ENCODE measurements around the gene FOXO3.

- no peak for TF ChIP-seq GATA2 (IDR thresholded peaks at IDR 0.05; ENCODE audit: low read depth, low read length)
- TF ChIP-seq GATA3 (IDR thresholded peaks at IDR 0.05; ENCODE audit: low read depth, low read length): no peak
Measured at GRCh38 chr6:108612852-108613251, 52.1 kb downstream of the FOXO3 start.

All from SH-SY5Y (cell line).